Measurements from ENCODE around the gene LRRFIP1. TPM values are rescaled to one million over a fixed set of nuclear protein-coding genes. Genes with fewer than 3 reads are reported as not detected.

The LRRFIP1 gene
- total and polyA plus RNA-seq, 2 of the 13 experiments (the other 11 are each of a cell fraction or from before 2014, with no cell fraction given) = 15.9 to 40.5 TPM

DNA sequence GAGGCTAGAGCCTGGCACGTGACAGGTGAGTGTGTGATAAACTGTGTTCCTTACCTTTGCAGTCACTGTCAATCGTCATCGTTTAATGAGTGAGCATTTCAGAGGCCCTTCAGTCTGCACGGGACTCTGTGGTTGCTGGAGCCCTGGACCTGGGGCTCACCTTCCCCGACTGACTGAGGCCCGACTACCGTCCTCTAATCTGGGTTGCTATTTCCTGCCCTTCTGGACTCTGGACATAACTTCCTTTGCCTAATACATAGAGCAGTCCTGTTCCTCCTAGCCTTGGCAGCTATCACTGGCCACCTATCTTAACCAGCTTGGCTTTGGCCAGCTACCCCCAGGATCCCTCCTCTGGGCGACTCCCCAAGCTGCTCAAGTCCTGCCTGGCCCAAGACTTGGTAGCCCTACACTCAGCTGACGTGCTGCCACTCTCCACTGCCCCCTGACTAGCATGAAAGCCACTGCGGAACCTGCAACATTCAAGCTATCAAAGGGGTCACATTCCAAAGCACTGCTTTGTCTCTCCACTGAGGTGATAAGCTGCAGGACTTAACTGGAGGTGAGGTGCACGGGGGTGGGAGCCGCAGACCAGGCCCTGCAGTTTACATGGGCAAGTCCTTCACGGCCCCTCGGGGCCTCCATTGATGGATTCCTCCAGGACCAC, 25.8 kb upstream of the LRRFIP1 start (continued):
- TF ChIP-seq, protein P1, sequence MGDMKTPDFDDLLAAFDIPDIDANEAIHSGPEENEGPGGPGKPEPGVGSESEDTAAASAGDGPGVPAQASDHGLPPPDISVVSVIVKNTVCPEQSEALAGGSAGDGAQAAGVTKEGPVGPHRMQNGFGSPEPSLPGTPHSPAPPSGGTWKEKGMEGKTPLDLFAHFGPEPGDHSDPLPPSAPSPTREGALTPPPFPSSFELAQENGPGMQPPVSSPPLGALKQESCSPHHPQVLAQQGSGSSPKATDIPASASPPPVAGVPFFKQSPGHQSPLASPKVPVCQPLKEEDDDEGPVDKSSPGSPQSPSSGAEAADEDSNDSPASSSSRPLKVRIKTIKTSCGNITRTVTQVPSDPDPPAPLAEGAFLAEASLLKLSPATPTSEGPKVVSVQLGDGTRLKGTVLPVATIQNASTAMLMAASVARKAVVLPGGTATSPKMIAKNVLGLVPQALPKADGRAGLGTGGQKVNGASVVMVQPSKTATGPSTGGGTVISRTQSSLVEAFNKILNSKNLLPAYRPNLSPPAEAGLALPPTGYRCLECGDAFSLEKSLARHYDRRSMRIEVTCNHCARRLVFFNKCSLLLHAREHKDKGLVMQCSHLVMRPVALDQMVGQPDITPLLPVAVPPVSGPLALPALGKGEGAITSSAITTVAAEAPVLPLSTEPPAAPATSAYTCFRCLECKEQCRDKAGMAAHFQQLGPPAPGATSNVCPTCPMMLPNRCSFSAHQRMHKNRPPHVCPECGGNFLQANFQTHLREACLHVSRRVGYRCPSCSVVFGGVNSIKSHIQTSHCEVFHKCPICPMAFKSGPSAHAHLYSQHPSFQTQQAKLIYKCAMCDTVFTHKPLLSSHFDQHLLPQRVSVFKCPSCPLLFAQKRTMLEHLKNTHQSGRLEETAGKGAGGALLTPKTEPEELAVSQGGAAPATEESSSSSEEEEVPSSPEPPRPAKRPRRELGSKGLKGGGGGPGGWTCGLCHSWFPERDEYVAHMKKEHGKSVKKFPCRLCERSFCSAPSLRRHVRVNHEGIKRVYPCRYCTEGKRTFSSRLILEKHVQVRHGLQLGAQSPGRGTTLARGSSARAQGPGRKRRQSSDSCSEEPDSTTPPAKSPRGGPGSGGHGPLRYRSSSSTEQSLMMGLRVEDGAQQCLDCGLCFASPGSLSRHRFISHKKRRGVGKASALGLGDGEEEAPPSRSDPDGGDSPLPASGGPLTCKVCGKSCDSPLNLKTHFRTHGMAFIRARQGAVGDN (CRISPR knock-in tag; IDR thresholded peaks at IDR 0.05) = peak; percentile 98
- 0 out of 2 replicates have a peak, but pooled peaks have one; percentile 48 for TF ChIP-seq SALL2 (CRISPR knock-in tag; IDR thresholded peaks at IDR 0.05)
- peak; percentile 39; the same call in 1 of the 2 replicates for TF ChIP-seq KLF11 (CRISPR knock-in tag; IDR thresholded peaks at IDR 0.05)
- TF ChIP-seq ESRRA (CRISPR knock-in tag; IDR thresholded peaks at IDR 0.05; ENCODE audit: low read depth) = peak; percentile 88
- TF ChIP-seq KLF9 (CRISPR knock-in tag; IDR thresholded peaks at IDR 0.05; ENCODE audit: low read depth) = no peak
- no peak for TF ChIP-seq CENPT (CRISPR knock-in tag; IDR thresholded peaks at IDR 0.05; ENCODE audit: low read depth)
- TF ChIP-seq GABPA (IDR thresholded peaks at IDR 0.05; ENCODE audit: low read depth, low read length) = no peak
- peak; percentile 64; the same call in 1 of the 2 replicates for TF ChIP-seq GABPA (CRISPR knock-in tag; IDR thresholded peaks at IDR 0.05; ENCODE audit: low read depth)
- TF ChIP-seq, protein P2, sequence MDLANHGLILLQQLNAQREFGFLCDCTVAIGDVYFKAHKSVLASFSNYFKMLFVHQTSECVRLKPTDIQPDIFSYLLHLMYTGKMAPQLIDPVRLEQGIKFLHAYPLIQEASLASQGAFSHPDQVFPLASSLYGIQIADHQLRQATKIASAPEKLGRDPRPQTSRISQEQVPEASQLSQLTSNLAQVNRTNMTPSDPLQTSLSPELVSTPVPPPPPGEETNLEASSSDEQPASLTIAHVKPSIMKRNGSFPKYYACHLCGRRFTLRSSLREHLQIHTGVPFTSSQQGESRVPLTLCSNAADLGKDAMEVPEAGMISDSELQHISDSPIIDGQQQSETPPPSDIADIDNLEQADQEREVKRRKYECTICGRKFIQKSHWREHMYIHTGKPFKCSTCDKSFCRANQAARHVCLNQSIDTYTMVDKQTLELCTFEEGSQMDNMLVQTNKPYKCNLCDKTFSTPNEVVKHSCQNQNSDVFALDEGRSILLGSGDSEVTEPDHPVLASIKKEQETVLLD (CRISPR knock-in tag; IDR thresholded peaks at IDR 0.05; ENCODE audit: low read depth) = no peak
- peak; percentile 39; the same call in 1 of the 2 replicates for TF ChIP-seq SMC3 (IDR thresholded peaks at IDR 0.05; ENCODE audit: low read length)
- TF ChIP-seq, protein P3, sequence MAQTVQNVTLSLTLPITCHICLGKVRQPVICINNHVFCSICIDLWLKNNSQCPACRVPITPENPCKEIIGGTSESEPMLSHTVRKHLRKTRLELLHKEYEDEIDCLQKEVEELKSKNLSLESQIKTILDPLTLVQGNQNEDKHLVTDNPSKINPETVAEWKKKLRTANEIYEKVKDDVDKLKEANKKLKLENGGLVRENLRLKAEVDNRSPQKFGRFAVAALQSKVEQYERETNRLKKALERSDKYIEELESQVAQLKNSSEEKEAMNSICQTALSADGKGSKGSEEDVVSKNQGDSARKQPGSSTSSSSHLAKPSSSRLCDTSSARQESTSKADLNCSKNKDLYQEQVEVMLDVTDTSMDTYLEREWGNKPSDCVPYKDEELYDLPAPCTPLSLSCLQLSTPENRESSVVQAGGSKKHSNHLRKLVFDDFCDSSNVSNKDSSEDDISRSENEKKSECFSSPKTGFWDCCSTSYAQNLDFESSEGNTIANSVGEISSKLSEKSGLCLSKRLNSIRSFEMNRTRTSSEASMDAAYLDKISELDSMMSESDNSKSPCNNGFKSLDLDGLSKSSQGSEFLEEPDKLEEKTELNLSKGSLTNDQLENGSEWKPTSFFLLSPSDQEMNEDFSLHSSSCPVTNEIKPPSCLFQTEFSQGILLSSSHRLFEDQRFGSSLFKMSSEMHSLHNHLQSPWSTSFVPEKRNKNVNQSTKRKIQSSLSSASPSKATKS (CRISPR knock-in tag; IDR thresholded peaks at IDR 0.05) = no peak
- TF ChIP-seq, protein P4, sequence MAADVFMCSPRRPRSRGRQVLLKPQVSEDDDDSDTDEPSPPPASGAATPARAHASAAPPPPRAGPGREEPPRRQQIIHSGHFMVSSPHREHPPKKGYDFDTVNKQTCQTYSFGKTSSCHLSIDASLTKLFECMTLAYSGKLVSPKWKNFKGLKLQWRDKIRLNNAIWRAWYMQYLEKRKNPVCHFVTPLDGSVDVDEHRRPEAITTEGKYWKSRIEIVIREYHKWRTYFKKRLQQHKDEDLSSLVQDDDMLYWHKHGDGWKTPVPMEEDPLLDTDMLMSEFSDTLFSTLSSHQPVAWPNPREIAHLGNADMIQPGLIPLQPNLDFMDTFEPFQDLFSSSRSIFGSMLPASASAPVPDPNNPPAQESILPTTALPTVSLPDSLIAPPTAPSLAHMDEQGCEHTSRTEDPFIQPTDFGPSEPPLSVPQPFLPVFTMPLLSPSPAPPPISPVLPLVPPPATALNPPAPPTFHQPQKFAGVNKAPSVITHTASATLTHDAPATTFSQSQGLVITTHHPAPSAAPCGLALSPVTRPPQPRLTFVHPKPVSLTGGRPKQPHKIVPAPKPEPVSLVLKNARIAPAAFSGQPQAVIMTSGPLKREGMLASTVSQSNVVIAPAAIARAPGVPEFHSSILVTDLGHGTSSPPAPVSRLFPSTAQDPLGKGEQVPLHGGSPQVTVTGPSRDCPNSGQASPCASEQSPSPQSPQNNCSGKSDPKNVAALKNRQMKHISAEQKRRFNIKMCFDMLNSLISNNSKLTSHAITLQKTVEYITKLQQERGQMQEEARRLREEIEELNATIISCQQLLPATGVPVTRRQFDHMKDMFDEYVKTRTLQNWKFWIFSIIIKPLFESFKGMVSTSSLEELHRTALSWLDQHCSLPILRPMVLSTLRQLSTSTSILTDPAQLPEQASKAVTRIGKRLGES (CRISPR knock-in tag; IDR thresholded peaks at IDR 0.05; ENCODE audit: borderline replicate concordance) = no peak
- no peak for TF ChIP-seq MED13 (CRISPR knock-in tag; IDR thresholded peaks at IDR 0.05)
- TF ChIP-seq, protein P5, sequence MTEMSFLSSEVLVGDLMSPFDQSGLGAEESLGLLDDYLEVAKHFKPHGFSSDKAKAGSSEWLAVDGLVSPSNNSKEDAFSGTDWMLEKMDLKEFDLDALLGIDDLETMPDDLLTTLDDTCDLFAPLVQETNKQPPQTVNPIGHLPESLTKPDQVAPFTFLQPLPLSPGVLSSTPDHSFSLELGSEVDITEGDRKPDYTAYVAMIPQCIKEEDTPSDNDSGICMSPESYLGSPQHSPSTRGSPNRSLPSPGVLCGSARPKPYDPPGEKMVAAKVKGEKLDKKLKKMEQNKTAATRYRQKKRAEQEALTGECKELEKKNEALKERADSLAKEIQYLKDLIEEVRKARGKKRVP (CRISPR knock-in tag; IDR thresholded peaks at IDR 0.05) = no peak
- TF ChIP-seq, protein P6, sequence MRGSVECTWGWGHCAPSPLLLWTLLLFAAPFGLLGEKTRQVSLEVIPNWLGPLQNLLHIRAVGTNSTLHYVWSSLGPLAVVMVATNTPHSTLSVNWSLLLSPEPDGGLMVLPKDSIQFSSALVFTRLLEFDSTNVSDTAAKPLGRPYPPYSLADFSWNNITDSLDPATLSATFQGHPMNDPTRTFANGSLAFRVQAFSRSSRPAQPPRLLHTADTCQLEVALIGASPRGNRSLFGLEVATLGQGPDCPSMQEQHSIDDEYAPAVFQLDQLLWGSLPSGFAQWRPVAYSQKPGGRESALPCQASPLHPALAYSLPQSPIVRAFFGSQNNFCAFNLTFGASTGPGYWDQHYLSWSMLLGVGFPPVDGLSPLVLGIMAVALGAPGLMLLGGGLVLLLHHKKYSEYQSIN (CRISPR knock-in tag; IDR thresholded peaks at IDR 0.05; ENCODE audit: borderline replicate concordance) = no peak
- no peak for TF ChIP-seq HNRNPLL (IDR thresholded peaks at IDR 0.05; ENCODE audit: low read depth, low read length, poor library complexity, severe bottlenecking)

Measured in HepG2 (cell line).